NOMO-1 treated with dmso at 0.1 percent for 144 hours (cell line): ENCODE results near the gene SCT.

Experiments used
- DNase-seq: peaks from one replicate; lab custom pipeline; 2025; ENCODE audit not compliant: unreplicated experiment; lab: John Stamatoyannopoulos, UW

The SCT gene

DNA sequence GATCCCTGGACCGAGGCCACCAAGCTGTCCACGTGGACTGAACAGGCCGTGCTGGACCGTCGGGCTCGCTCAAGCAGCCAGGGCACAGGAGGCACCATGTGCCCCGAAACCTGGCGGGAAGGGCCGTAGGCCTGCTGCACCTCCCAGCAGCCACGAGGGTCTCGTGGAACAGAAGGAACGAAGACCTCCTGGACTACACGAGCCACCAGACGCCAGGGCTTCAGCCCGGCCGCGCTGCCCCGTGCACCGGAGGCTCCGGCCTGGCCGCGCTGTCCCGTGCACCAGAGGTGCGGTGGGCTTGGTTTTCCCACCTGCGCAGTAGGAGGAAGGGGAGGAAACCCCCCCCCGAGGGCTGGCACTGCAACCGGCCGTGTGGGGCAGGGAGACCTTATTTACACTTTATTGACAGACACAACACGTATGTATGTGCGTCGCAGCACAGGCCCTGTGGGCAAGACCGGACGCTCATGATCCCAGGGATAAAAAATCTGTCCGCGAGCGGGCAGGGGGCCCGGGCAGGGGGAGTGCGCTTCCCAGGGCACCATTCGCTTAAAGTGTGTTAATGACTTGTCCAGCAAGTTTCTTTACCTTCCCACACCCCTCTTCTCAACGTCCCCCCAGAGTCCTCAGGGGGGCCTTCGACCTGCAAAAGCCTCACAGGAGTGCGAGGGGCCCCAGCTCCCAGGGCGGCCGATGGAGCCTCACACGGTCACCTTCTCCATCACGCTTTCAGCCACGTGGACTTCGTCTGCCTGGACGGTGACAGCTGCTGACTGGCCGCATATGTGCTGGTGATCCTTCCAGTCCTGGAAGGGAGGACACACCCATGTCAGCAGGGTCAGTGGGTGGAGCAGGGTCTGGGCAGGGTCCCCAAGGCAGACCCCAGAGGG, 17.1 kb upstream of the SCT start:
- DNase-seq: no peak

DNA sequence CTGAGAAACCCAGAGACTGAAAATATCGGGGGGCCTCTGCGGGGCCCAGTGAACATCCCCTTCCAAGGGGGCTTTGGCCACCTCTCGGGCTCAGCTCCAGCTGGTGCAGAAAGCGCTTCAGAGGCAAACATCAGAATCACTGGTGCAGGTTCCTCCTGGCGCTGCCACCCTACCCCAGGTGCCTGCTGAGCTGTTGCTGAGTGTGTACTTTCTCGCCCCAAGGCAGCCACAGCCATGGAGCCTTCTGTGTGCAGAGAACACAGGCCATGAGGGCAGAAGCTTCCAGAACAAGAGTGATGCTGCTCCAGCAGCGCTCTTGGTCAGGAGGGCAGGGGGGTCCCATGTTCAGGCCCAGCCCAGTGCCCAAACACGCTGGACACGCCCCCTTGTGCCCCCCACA, 16.4 kb upstream of the SCT start:
- no peak for DNase-seq

DNA sequence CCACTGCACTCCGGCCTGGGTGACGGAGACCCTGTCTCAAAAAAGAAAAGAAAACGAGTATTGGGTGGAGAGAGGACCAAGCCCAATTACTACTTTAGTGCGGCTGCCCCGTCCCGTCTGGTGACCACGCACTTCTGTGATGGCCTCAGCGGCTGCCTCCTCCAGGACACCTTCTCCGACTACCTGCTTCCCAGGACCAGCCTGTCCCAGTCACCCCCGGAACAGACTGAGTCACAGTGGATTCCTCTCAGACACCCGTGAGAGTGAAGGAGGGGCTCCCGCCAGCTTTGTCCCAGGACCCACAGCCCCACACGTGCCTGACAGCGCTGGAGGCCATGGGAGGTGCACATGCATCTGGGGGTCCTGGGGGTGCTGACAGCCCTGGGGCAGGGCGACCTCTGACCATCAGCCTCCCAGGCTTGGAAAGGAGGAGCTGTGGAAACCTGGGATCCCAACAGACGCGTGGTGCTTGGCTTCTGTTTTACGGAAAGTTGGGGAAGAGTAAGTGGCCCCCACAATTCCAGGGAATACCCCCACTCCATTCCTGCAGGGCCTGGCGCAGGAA, 14.9 kb upstream of the SCT start:
- DNase-seq: no peak

DNA sequence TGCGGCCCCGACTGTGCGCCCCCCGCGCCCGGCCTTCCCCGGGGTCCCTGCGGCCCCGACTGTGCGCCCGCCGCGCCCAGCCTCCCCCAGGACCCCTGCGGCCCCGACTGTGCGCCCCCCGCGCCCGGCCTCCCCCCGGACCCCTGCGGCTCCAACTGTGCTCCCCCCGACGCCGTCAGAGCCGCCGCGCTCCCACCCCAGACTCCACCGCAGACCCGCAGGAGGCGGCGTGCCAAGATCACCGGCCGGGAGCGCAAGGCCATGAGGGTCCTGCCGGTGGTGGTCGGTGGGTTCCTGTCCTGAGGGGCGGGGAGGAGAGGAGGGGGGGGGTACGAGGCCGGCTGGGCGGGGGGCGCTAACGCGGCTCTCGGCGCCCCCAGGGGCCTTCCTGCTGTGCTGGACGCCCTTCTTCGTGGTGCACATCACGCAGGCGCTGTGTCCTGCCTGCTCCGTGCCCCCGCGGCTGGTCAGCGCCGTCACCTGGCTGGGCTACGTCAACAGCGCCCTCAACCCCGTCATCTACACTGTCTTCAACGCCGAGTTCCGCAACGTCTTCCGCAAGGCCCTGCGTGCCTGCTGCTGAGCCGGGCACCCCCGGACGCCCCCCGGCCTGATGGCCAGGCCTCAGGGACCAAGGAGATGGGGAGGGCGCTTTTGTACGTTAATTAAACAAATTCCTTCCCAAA, 13.2 kb upstream of the SCT start:
- DNase-seq: no peak

DNA sequence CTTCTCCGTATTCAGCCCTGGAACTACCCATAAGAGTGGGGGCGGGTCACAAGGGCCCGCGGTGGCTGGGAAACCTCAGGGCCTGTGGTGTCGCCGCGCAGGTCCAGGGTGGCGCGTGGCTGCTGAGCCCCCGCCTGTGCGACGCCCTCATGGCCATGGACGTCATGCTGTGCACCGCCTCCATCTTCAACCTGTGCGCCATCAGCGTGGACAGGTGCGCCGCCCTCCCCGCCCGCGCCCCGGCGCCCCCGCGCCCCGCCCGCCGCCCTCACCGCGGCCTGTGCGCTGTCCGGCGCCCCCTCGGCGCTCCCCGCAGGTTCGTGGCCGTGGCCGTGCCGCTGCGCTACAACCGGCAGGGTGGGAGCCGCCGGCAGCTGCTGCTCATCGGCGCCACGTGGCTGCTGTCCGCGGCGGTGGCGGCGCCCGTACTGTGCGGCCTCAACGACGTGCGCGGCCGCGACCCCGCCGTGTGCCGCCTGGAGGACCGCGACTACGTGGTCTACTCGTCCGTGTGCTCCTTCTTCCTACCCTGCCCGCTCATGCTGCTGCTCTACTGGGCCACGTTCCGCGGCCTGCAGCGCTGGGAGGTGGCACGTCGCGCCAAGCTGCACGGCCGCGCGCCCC, 12.5 kb upstream of the SCT start:
- DNase-seq: no peak

DNA sequence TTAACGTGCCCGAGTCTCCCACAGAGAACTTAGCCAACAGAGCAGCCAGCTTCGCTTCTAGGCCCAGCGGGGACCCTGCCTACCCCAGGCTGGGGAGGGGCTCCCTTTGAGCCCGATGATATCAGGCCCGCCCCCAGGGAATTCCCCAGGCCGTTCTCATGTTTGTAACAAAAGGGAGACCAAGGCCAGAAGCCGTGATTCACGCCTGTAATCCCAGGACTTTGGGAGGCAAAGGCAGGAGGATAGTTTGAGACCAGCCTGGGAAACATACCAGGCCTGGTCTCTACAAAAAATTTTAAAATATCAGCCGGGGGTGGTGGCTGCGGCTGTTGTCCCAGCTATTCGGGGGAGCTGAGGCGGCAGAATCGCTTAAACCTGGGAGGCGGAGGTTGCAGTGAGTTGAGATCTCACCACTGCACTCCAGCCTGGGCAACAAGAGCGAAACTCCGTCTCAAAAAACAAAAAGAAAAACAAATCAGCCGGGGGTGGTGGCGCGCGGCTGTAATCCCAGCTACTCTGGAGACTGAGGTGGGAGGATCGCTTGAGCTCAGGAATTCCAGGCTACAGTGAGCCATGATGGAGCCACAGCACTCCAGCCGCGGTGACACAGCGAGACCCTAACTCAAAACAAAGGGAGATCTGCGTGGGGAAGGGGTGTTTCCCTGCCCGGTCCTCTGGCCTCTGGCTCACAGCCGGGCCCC, 11.8 kb upstream of the SCT start:
- DNase-seq: no peak

DNA sequence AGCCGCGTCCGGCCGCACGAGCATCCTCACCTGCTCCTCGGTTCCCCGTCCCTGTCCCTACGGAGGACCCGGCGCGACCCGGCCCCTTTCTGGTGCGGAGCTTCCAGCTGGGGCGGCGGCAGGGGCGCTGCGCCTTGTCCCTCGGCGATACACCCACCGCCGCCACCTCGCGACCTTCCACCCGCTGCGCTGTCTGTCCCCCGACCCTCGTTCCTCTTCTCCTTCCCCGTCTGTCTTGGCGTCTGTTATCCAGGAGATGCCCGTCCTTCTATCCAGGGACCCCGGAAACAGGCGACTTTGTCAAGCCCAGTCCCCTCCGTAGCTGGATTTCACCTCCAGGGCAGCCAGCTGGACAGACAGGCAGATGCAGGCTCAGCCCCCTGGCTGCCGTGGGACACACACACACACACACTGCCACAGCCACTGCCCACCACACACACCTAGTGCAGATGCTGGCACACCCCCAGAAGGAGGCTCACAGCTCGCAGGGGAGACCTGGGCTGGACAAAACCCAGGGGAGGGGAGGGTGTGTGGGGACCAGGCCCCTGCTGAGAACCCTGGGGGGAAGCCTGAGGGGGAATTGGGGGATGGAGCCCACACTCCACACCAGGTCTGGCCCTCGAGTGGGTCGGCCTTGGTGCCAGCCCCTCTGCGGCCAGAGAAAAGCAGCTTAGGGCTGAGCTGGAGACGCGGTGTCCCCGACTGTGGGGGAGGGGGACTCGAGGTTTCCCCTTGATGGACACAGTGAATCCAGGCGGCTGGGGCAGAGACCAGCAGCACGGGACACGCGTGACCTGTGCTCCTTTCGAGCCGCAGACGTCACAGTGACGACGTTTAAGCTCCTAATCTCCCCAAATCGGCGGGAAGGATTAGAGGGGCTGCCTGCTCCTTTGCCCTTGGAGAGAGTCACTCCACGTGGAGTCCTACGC, 10.9 kb upstream of the SCT start:
- DNase-seq: no peak

DNA sequence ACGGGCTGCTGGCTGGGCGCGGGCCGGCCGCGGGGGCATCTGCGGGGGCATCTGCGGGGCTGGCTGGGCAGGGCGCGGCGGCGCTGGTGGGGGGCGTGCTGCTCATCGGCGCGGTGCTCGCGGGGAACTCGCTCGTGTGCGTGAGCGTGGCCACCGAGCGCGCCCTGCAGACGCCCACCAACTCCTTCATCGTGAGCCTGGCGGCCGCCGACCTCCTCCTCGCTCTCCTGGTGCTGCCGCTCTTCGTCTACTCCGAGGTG, 10.3 kb upstream of the SCT start:
- DNase-seq: no peak

DNA sequence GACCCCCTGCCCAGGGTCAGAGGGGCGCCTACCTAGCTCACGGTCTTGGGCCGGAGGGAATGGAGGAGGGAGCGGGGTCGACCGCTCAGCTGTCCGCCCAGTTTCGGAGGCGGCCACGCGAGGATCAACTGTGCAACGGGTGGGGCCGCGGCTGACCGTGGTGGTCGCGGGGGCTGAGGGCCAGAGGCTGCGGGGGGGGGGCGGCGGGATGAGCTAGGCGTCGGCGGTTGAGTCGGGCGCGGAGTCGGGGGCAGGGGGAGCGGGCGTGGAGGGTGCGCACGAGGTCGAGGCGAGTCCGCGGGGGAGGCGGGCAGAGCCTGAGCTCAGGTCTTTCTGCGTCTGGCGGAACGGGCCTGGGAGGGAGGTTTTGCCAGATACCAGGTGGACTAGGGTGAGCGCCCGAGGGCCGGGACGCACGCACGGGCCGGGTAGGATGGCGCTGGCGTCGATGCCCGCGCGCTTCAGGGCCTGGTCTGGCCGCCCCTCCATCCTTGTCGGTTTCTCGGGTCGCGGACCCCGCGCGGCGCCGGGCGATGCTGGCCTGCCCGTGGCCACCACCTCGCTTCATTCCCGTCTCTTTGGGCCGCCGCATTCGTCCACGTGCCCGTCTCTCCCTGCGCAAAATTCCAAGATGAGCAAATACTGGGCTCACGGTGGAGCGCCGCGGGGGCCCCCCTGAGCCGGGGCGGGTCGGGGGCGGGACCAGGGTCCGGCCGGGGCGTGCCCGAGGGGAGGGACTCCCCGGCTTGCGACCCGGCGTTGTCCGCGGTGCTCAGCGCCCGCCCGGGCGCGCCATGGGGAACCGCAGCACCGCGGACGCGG, 9.7 kb upstream of the SCT start, which contains the start of gene DRD4:
DRD4 (plus strand) TSS at position 759 of the 822 bp plus-strand sequence; CDS start at position 795, 36 bp downstream.
- DNase-seq: no peak

DNA sequence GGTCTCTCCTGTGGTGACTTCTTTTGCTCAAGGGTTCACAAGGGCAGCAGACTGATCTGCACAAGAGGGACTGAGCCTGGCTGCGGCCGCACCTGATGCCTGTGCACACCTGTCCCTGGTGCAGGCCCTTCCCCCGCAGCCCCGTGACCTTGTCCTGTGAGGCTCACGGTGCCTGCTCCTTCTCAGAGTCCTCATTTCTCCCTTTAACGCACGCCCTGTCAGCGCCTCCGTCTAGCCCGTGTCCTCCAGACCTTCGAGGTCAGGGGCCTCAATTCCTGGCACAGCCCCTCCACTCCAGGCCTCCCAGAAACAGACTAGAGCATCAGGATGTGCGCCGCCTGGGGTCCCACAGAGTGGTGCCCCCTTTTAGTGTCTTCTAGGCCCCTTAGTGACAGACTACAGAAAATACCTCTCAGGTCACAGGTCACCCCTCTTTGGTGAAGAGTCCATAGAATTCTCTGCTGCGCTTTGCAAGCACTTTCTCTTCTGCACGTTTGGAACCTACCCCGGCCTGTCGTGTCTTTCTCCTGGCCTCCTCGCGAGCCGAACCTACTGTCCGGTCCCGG, 9.0 kb upstream of the SCT start:
- no peak for DNase-seq

DNA sequence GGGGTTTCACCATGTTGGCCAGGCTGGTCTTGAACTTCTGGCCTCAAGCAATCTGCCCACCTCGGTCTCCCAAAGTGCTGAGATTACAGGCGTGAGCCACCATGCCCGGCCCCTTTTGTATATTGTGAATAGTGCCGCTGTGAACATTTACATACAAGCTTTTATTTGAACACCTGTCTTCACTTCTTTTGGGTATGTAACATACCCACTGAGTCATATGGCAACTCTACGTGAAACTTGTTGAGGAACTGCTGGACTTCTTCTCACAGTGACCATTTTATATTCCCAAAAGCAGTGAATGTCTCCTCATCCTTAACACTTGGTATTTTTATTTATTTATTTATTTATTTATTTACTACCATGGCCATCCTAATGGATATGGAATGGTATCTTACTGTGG, 3.9 kb upstream of the SCT start:
- DNase-seq: no peak

DNA sequence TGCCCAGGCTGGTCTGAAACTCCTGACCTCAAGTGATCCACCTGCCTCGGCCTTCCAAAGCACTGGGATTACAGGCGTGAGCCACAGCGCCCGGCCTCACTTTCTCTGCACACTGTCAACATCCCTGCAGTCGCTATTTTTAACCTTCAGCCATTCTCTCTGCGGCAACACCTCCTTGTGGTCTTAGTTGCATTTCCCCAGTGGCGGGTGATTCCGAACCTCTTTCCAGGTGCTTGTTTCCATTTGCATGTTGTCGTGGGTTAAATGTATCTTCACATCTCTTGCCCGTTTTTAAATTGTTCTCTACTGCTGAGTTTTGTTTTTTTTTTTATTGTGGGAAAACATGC, 2.2 kb upstream of the SCT start:
- DNase-seq: no peak

DNA sequence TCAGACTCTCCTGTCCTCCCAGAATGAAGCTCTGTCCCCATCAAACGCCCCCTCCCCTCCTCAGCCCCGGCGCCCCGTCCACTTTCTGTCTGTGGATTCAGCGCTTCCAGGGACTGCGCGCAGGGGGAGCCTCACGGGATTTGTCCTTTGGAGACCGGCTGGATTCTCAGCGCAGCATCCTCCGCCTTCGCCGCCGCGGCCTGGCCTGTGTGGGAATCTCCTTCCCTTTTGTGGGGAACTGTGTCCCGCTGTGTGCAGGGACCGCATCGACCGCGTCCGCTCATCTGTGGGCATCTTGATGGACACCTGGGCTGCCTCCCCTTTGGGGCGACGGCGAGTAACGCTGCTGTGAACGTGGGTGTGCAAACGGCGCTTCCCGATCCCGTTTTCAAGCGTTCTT, 1.1 kb upstream of the SCT start:
- no peak for DNase-seq

DNA sequence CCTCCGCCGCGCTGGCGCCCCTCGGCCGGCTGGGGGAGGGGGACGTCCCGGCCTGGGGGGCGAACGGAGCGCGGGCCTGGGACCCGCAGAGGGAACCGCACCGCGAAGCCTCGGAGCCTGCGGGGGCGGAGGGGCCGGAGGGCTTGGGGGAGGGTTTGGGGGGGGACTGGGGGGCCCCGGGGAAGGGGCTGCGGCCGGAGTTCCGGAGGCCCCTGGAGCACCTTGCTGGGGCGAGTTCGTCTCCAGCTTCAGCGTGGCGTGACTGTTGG, 261 bp upstream of the SCT start:
- no peak for DNase-seq

DNA sequence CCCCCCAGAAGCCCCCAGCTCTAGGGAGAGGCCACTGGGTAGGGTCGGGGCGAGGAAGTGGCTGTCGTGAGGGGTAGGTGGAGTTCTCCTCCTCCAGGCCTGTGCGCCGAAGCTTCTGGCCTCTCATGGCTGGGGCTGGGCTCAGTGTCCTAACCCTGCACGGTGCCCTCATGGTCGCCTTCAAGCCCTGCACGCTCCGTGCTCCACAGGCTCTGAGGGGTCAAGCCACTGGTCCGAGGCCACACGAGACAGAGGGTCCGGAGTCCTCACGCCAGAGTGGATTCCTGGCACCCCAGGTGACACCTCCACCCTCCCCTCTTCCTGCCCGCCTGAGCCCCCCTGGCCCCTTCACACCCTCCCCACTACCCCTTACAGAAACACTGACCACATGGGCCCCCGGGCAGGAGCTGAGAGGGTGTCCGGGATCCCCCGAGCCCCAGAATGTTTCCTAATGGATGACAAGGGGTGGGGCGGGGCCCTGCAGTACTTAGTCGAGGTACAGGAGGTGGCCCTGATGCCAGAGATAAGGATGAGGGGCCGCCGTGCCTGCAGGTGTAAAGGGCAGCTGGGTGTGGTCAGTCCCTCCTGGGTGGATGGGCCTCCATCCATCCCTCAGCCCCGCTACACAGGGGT, 1.2 kb downstream of the SCT start:
- no peak for DNase-seq

DNA sequence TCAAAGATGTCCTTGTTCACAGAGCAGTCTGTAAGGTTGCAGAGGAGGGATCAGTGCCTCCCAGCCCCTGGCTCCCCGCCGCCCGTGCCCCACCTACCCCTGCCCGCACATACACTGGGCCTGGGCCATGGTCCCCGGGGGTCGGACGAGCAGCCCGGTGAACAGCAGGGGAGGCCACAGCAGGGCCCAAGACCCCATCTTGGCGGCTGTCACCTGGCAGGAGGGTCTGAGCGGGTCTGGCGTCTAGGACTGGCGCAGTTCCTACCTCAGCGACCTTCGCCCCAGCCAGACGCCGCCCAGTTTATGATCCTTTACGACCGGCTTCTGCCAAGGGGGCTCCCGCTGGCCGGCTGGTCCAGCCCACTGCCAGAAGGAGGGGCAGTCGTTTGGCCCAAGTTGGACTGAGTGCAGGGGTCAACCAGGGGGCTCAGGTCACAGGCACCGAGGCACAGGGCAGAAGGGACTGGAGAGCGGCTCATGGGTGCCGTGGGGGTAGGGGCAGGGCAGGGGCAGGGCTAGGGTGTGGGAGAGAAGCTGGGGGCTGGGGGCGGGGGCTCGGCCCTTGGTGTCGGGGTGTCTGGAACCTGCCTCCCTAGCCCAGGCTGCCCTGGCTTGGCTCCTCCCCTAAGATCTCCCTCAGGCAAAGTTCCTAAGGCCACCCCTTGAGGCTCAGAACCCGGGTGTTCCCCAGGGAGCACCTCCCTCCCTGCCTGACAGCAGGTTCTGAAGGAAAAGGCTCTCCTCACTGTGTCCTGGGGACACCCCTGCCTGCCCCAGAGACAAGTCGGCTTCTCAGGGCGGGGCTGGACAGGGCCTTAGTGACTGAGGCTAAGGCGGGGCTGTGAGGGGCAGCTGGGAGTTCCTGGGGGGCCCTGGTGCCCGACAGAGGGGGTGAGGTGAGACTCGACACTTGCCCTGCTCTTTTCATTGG, 2.0 kb downstream of the SCT start, which contains the start of gene CDHR5:
CDHR5 (minus strand) TSS at position 251 of the 931 bp plus-strand sequence; CDS start at position 198, 53 bp downstream.
- DNase-seq: no peak

DNA sequence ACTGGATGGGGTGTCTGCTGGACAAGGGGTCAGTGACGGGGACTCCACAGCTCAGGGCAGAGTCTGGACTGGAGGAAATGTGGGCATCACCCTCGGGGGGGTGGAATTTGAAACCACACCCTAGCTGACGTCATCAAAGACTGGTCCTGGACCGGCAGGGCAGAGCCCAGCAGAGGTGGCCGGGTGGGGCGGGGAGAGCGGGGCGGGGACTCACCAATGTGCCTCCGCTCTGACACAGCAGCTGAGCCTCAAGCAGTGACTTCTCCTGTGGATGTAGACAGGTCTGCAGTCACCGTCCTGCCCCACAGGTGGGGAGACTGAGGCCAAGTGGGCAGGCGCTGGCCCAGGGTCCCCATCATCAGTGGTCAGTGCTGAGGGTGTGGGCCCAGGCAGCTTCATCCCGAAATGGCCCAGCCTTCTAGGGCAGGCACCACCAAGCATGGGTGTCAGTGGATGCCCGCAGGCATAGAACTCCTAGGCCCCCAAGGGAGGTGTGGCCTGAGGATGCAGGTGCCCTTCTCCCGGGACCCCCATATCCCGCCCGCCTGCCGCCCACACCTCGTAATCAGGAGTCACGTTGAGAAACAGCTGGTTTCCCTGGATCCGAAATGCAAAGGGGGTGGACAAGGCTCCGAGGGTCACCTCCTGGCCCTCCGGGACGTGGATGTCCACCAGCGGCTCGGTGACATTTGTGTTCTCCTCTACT, 2.8 kb downstream of the SCT start:
- DNase-seq: no peak
